SK-N-SH (cell line): ENCODE measurements around the gene PYGO2. TPM values are rescaled to one million over a fixed set of nuclear protein-coding genes. Genes with fewer than 3 reads are reported as not detected.

Experiments
- CTCF ChIA-PET: fragments of 300-600, 350-600 bp; formaldehyde crosslinking; extraction: SDS; loops from one replicate; lab custom pipeline; 2021; lab: Yijun Ruan, JAX
- POLR2A ChIA-PET: fragments of 350-600 bp; sonication (Branson Sonifier 250); formaldehyde crosslinking; extraction: SDS; loops from one replicate; lab custom pipeline; 2020; ENCODE audit warnings: antibody characterized with exemption, inconsistent platforms; lab: Yijun Ruan, JAX
- DNase-seq: peaks from one replicate; pipeline ENCODE4 v3.0.0; 2012
- H2AFZ ChIP-seq: fragments of 200-600 bp; sonication (generic); 2 replicates; pipeline ENCODE4 v1.8.1; 2016; ENCODE audit warnings: antibody characterized with exemption, mild to moderate bottlenecking, low read depth
- H3F3A ChIP-seq: fragments of 200-600 bp; sonication (generic); replicated peaks from 2 replicates; pipeline ENCODE3; 2016; ENCODE audit warnings: antibody characterized with exemption, mild to moderate bottlenecking; ENCODE audit not compliant: insufficient read depth
- H3K27ac ChIP-seq, 2 experiments: fragments of 200-500 bp in 1 of 2; fragments of 200-600 bp in 1 of 2; sonication (Bioruptor generic) in 1 of 2; sonication (generic), shearing (Covaris generic) in 1 of 2; 2 replicates each; pipeline versions ENCODE4 v1.5.1 to v1.6.1; 2014 to 2016; ENCODE audit warnings: low read depth in 2 of 2, inconsistent platforms in 1 of 2, low read length in 1 of 2, mild to moderate bottlenecking in 1 of 2, mixed read lengths in 1 of 2
- H3K27me3 ChIP-seq: fragments of 200-600 bp; sonication (generic), shearing (Covaris generic); 2 replicates; pipeline ENCODE4 v1.6.1; 2016; ENCODE audit warnings: mixed run types; ENCODE audit not compliant: insufficient read depth
- H3K36me3 ChIP-seq, 2 experiments: fragments of 200-500 bp in 1 of 2; fragments of 200-600 bp in 1 of 2; sonication (Bioruptor generic) in 1 of 2; sonication (generic) in 1 of 2; replicated peaks in 1 of 2; 2 replicates each; pipeline versions ENCODE3 to v1.5.1; 2014 to 2016; ENCODE audit warnings: low read length in 1 of 2, mild to moderate bottlenecking in 1 of 2; ENCODE audit not compliant: insufficient read depth in 2 of 2, control insufficient read depth in 1 of 2
- H3K4me1 ChIP-seq, 2 experiments: fragments of 200-500 bp in 1 of 2; fragments of 200-600 bp in 1 of 2; sonication (Bioruptor generic) in 1 of 2; sonication (generic), shearing (Covaris generic) in 1 of 2; 2 replicates each; pipeline versions ENCODE4 v1.5.1 to v1.6.1; 2014 to 2016; ENCODE audit warnings: low read depth in 1 of 2, low read length in 1 of 2, mixed run types in 1 of 2; ENCODE audit not compliant: insufficient read depth in 2 of 2, control insufficient read depth in 1 of 2
- H3K4me2 ChIP-seq: fragments of 200-600 bp; sonication (generic), shearing (Covaris generic); 2 replicates; pipeline ENCODE4 v1.6.1; 2017; ENCODE audit warnings: mixed run types
- H3K4me3 ChIP-seq, 2 experiments: fragments of 200-500 bp in 1 of 2; fragments of 200-600 bp in 1 of 2; sonication (Bioruptor generic) in 1 of 2; sonication (generic), shearing (Covaris generic) in 1 of 2; 2 replicates each; pipeline versions ENCODE4 v1.5.1 to v1.8.1; 2014 to 2016; ENCODE audit warnings: low read depth in 2 of 2, inconsistent platforms in 1 of 2, low read length in 1 of 2, mild to moderate bottlenecking in 1 of 2, mixed read lengths in 1 of 2, moderate library complexity in 1 of 2
- H3K79me2 ChIP-seq: fragments of 200-600 bp; sonication (generic); 2 replicates; pipeline ENCODE4 v1.8.1; 2017; ENCODE audit warnings: mild to moderate bottlenecking; ENCODE audit not compliant: insufficient read depth
- H3K9ac ChIP-seq: fragments of 200-600 bp; sonication (generic); 2 replicates; pipeline ENCODE4 v1.6.1; 2017; ENCODE audit warnings: mixed run types
- H3K9me2 ChIP-seq: fragments of 200-600 bp; sonication (generic); 2 replicates; pipeline ENCODE4 v1.6.1; 2017; ENCODE audit warnings: mixed run types
- H3K9me3 ChIP-seq: fragments of 200-600 bp; sonication (generic); 2 replicates; pipeline ENCODE4 v1.6.1; 2017; ENCODE audit warnings: mixed run types, mild to moderate bottlenecking, moderate library complexity
- H4K20me1 ChIP-seq: fragments of 200-600 bp; sonication (generic); 2 replicates; pipeline ENCODE4 v1.6.1; 2017; ENCODE audit warnings: mild to moderate bottlenecking, mixed run types; ENCODE audit not compliant: insufficient read depth
- CHD2 ChIP-seq: fragments of 150-350 bp; IDR thresholded peaks from 2 replicates; pipeline ENCODE4 v1.6.1; 2018; ENCODE audit warnings: low read length; ENCODE audit not compliant: partially characterized antibody
- EZH2phosphoT487 ChIP-seq: fragments of 200-600 bp; sonication (generic); IDR thresholded peaks from 2 replicates; pipeline ENCODE4 v1.6.1; 2017; ENCODE audit warnings: low read depth, mixed run types, mild to moderate bottlenecking, antibody characterized with exemption, moderate library complexity, borderline replicate concordance
- FOXM1 ChIP-seq: IDR thresholded peaks from 2 replicates; pipeline ENCODE4 v1.4.0; 2012; ENCODE audit warnings: low read depth, mild to moderate bottlenecking
- GATA2 ChIP-seq: sonication (generic); formaldehyde crosslinking; IDR thresholded peaks from 2 replicates; pipeline ENCODE4 v1.5.0; 2020; ENCODE audit warnings: mild to moderate bottlenecking, missing genetic modification reagents
- JUND ChIP-seq: IDR thresholded peaks from 2 replicates; pipeline ENCODE4 v1.4.0; 2012
- MXI1 ChIP-seq: IDR thresholded peaks from 2 replicates; pipeline ENCODE4 v1.6.1; 2012; ENCODE audit warnings: mild to moderate bottlenecking, low read depth, low read length, improper control_type of control experiment
- NRF1 ChIP-seq: IDR thresholded peaks from 2 replicates; pipeline ENCODE4 v1.6.1; 2012; ENCODE audit warnings: low read depth, mild to moderate bottlenecking, low read length
- POLR2AphosphoS5 ChIP-seq: IDR thresholded peaks from 2 replicates; pipeline ENCODE4 v1.6.1; 2012; ENCODE audit warnings: low read depth, low read length
- RAD21 ChIP-seq: IDR thresholded peaks from 2 replicates; pipeline ENCODE4 v1.6.1; 2012; ENCODE audit warnings: mild to moderate bottlenecking, low read length
- RCOR1 ChIP-seq: fragments of 150-350 bp; IDR thresholded peaks from 2 replicates; pipeline ENCODE4 v1.6.1; 2017; ENCODE audit warnings: antibody characterized with exemption, low read length
- REST ChIP-seq: IDR thresholded peaks from 2 replicates; pipeline ENCODE4 v1.6.1; 2012; ENCODE audit warnings: mild to moderate bottlenecking, low read depth, low read length, moderate library complexity
- RFX5 ChIP-seq: IDR thresholded peaks from 2 replicates; pipeline ENCODE4 v1.6.1; 2012; ENCODE audit warnings: mild to moderate bottlenecking, improper control_type of control experiment, low read length
- SIN3A ChIP-seq: IDR thresholded peaks from 2 replicates; pipeline ENCODE4 v1.6.1; 2012; ENCODE audit warnings: low read depth, mild to moderate bottlenecking, low read length, moderate library complexity, borderline replicate concordance
- SMC3 ChIP-seq: IDR thresholded peaks from 2 replicates; pipeline ENCODE4 v1.6.1; 2012; ENCODE audit warnings: low read depth, low read length, improper control_type of control experiment
- TEAD4 ChIP-seq: IDR thresholded peaks from 2 replicates; pipeline ENCODE4 v1.4.0; 2012; ENCODE audit warnings: mild to moderate bottlenecking, borderline replicate concordance; ENCODE audit not compliant: insufficient read depth
- USF1 ChIP-seq: IDR thresholded peaks from 2 replicates; pipeline ENCODE4 v1.4.0; 2012; ENCODE audit warnings: low read depth, borderline replicate concordance
- YY1 ChIP-seq: IDR thresholded peaks from 2 replicates; pipeline ENCODE4 v1.4.0; 2012; ENCODE audit warnings: low read depth, mild to moderate bottlenecking
- WGBS: methylation state at CpG from one replicate; pipeline ENCODE4 v1.1.6; 2017; ENCODE audit warnings: low lambda C conversion rate; 5-methylcytosine and 5-hydroxymethylcytosine counted together
- polyA plus RNA-seq, 3 experiments: library from polyadenylated mRNA; depleted of rRNA; stranded (reverse); fragments of >200 nt; gene quantifications; 2 replicates each; pipeline ENCODE4 v1.2.3, GENCODE V29; 2012
- TF ChIP-seq, protein P1 (sequence below): IDR thresholded peaks from 2 replicates; pipeline ENCODE4 v1.4.0; 2012; ENCODE audit warnings: low read depth, borderline replicate concordance
- TF ChIP-seq, protein P2 (sequence below): IDR thresholded peaks from 2 replicates; pipeline ENCODE4; 2012
- TF ChIP-seq, protein P3 (sequence below): fragments of 200-600 bp; sonication (generic); IDR thresholded peaks from 2 replicates; pipeline ENCODE4 v1.6.1; 2017; ENCODE audit warnings: antibody characterized with exemption, mild to moderate bottlenecking, moderate library complexity

The PYGO2 gene
- polyA plus RNA-seq, 1 of the 3 experiments (the other 2 are of a cell fraction) = 23.3 TPM

DNA sequence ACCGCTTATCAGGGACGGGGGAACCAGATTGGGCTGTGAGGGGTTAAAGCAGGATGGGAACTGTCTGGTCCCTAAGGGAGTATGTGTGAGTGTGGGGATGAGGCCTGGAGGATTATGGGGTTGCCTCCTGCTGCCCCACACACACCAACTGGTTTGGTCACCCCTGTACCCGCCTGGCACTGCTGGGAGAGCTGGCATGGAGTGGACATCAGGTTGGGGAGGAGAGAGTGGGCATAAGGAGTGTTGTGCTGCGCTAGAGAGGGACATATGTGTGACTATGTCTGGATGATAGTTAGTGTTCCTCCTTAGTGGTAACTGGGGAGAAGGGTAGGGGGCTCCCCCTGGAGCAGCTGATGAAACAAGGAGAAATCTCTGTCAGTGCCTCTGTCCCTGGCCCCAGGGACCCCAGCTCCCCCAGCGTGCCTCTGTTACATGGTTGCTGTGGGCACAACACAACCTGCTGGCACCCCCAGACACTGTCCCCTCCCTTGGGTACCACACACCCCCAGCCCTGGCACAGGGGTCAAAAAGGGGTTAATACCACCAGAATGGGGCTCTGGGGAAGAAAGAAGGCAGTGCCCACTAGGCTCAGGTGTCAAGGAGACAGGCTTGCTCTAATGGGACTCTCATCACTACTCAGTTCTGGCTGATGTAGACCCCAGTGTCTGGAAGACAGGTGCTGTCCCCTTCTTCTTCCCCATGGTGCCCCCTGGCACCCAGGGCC, 42.9 kb upstream of the PYGO2 start:
- H2AFZ ChIP-seq = peak overlapping the region; percentile 59; the same call in 1 of the 2 replicates
- H3K9ac ChIP-seq = peak overlapping the region; percentile 86; the same call in 1 of the 2 replicates
- H3K36me3 ChIP-seq = peaks cover 0 to 5% of the 10 kb centered on the region in 2 experiments
- H3K4me3 ChIP-seq = peak overlapping the region; percentile 79 to 95
- H3K27me3 ChIP-seq = no peaks in the 10 kb centered on the region
- peaks cover 37% of the 10 kb centered on the region for H3K79me2 ChIP-seq
- peak overlapping the region; percentile 72 to 96; a peak in 3 of 4 replicates for H3K27ac ChIP-seq
- ChIA-PET CTCF (interaction anchor here (0.7 to 14.0 kb wide), 13 partner anchors 10 to 163 kb away, joined by 3 to 640 read pairs (median 5); partner anchors contain the start of genes ADAM15, CKS1B, FLAD1 and LENEP), POLR2A (interaction anchor here (1.3 to 1.7 kb wide), 3 partner anchors 13 to 37 kb away, joined by 4 to 5 read pairs (median 5); no protein-coding TSS in a partner anchor)
- peaks cover 15 to 26% of the 10 kb centered on the region in 2 experiments for H3K4me1 ChIP-seq
- WGBS = 48% methylated on average over 5 of the region's 5 CpGs
- H4K20me1 ChIP-seq = peaks cover 3% of the 10 kb centered on the region; the same call in 1 of the 2 replicates
- peak overlapping the region; percentile 100 for H3K4me2 ChIP-seq
- DNase-seq = no peak
- H3F3A ChIP-seq = peaks cover 22% of the 10 kb centered on the region
- H3K9me3 ChIP-seq = no peaks in the 10 kb centered on the region
- TF ChIP-seq GATA2 (CRISPR knock-in tag) (no peak), RFX5 (no peak), SMC3 (no peak), JUND (no peak), REST (no peak), FOXM1 (no peak), NRF1 (no peak), MXI1 (no peak), SIN3A (no peak), POLR2AphosphoS5 (no peak), USF1 (no peak), CHD2 (no peak), YY1 (no peak), RAD21 (no peak), TEAD4 (no peak), EZH2phosphoT487 (no peak), RCOR1 (no peak)
- TF ChIP-seq, protein P1, sequence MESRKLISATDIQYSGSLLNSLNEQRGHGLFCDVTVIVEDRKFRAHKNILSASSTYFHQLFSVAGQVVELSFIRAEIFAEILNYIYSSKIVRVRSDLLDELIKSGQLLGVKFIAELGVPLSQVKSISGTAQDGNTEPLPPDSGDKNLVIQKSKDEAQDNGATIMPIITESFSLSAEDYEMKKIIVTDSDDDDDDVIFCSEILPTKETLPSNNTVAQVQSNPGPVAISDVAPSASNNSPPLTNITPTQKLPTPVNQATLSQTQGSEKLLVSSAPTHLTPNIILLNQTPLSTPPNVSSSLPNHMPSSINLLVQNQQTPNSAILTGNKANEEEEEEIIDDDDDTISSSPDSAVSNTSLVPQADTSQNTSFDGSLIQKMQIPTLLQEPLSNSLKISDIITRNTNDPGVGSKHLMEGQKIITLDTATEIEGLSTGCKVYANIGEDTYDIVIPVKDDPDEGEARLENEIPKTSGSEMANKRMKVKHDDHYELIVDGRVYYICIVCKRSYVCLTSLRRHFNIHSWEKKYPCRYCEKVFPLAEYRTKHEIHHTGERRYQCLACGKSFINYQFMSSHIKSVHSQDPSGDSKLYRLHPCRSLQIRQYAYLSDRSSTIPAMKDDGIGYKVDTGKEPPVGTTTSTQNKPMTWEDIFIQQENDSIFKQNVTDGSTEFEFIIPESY = no peak
- TF ChIP-seq, protein P2, sequence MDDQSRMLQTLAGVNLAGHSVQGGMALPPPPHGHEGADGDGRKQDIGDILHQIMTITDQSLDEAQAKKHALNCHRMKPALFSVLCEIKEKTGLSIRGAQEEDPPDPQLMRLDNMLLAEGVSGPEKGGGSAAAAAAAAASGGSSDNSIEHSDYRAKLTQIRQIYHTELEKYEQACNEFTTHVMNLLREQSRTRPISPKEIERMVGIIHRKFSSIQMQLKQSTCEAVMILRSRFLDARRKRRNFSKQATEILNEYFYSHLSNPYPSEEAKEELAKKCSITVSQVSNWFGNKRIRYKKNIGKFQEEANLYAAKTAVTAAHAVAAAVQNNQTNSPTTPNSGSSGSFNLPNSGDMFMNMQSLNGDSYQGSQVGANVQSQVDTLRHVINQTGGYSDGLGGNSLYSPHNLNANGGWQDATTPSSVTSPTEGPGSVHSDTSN = no peak
- TF ChIP-seq, protein P3, sequence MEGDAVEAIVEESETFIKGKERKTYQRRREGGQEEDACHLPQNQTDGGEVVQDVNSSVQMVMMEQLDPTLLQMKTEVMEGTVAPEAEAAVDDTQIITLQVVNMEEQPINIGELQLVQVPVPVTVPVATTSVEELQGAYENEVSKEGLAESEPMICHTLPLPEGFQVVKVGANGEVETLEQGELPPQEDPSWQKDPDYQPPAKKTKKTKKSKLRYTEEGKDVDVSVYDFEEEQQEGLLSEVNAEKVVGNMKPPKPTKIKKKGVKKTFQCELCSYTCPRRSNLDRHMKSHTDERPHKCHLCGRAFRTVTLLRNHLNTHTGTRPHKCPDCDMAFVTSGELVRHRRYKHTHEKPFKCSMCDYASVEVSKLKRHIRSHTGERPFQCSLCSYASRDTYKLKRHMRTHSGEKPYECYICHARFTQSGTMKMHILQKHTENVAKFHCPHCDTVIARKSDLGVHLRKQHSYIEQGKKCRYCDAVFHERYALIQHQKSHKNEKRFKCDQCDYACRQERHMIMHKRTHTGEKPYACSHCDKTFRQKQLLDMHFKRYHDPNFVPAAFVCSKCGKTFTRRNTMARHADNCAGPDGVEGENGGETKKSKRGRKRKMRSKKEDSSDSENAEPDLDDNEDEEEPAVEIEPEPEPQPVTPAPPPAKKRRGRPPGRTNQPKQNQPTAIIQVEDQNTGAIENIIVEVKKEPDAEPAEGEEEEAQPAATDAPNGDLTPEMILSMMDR = no peak
- TF ChIP-seq, all 33 proteins: peak for 0
- no peaks in the 10 kb centered on the region for H3K9me2 ChIP-seq
